Measurements from ENCODE around the gene TMOD2. TPM values are rescaled to one million over a fixed set of nuclear protein-coding genes. Genes with fewer than 3 reads are reported as not detected.

Gene TMOD2
- polyA plus RNA-seq, 3 donors = 5.8 to 12.7 (median 6.2) TPM

DNA sequence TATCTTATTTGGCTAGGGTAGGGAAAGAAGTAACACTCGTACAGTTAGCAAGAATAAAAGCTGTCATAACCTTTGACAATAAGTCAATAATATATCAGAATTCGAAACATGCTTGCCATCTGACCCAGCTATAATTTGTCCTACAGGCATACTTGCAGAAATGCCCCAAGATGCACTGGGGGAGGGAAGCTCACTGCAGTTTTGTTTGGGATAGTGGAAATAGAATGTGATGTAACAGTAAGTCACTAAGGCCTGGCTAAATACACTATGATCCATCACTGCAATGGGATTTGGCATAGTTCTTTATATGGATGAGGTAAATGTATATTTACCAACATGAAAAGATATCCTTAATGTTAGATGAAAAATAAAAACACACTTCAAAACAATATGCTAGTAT is 52.6 kb downstream of the TMOD2 start:
- Histone ChIP-seq H3K4me1 (ENCODE audit: control insufficient read depth in 1 of 2, insufficient read depth in 2 of 2, low read length in 2 of 2) (no peaks in the 10 kb centered on the region), H3K9ac (ENCODE audit: insufficient read depth, low read length, poor library complexity, severe bottlenecking) (no peak overlapping the region), H3K4me2 (replicated peaks; ENCODE audit: extremely low read depth, low read length, poor library complexity, severe bottlenecking) (no peak overlapping the region), H2AFZ (ENCODE audit: insufficient read depth, low read depth, low read length, poor library complexity, severe bottlenecking) (no peak overlapping the region), H3K79me2 (ENCODE audit: insufficient read depth, low read length) (no peaks in the 10 kb centered on the region), H3K36me3 (replicated peaks in 1 of 2; ENCODE audit: control insufficient read depth in 1 of 2, insufficient read depth in 2 of 2, low read length in 2 of 2) (peaks cover 60 to 93% of the 10 kb centered on the region in 2 donors), H4K20me1 (ENCODE audit: insufficient read depth, low read length) (no peaks in the 10 kb centered on the region), H3K27me3 (ENCODE audit: control insufficient read depth in 2 of 2, insufficient read depth in 2 of 2, low read length in 2 of 2) (no peaks in the 10 kb centered on the region), H3K9me3 (replicated peaks in 1 of 2; ENCODE audit: control insufficient read depth in 1 of 2, insufficient read depth in 1 of 2, low read length in 2 of 2) (no peaks in the 10 kb centered on the region), H3K27ac (ENCODE audit: low read depth in 1 of 2, low read length in 2 of 2) (no peak overlapping the region), H3K4me3 (replicated peaks in 1 of 3; ENCODE audit: low read depth in 2 of 3, low read length in 3 of 3) (no peak overlapping the region)
- no peak for DNase-seq
- Mint-ChIP-seq H3K27me3 (ENCODE audit: low read depth in 3 of 3) (no peaks in the 10 kb centered on the region), H3K9me3 (no peaks in the 10 kb centered on the region), H3K27ac (no peak overlapping the region), H3K4me1 (no peaks in the 10 kb centered on the region), H3K4me3 (no peak overlapping the region), H3K36me3 (peaks cover 71 to 81% of the 10 kb centered on the region in 2 donors)
- no CpG with 5 or more reads among the region's 2 CpGs for WGBS (ENCODE audit: insufficient coverage)
- TF ChIP-seq, protein P1, sequence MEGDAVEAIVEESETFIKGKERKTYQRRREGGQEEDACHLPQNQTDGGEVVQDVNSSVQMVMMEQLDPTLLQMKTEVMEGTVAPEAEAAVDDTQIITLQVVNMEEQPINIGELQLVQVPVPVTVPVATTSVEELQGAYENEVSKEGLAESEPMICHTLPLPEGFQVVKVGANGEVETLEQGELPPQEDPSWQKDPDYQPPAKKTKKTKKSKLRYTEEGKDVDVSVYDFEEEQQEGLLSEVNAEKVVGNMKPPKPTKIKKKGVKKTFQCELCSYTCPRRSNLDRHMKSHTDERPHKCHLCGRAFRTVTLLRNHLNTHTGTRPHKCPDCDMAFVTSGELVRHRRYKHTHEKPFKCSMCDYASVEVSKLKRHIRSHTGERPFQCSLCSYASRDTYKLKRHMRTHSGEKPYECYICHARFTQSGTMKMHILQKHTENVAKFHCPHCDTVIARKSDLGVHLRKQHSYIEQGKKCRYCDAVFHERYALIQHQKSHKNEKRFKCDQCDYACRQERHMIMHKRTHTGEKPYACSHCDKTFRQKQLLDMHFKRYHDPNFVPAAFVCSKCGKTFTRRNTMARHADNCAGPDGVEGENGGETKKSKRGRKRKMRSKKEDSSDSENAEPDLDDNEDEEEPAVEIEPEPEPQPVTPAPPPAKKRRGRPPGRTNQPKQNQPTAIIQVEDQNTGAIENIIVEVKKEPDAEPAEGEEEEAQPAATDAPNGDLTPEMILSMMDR (IDR thresholded peaks at IDR 0.05) = no peak
- intact Hi-C loops (cut with micrococcal nuclease) = no loop called here

DNA sequence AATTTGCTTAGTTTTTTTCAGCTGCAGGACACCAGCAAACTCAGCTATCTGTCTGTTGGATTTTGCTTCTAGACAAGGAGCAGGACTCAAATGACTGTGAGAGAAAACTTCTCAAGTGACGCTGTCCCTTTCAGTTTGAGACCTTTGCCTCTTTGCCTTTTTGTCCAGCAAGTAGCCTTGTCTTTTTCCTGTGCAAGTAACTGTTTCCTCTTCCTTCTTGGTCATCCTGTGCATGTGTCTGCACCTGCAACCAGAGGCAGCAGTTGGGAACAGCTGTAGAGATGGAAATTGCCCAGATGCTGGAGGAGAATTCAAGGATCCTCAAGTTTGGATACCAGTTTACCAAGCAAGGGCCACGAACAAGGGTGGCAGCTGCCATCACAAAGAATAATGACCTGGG is 54.7 kb downstream of the TMOD2 start:
- peaks cover 64 to 93% of the 10 kb centered on the region in 2 donors for H3K36me3 ChIP-seq (replicated peaks in 1 of 2; ENCODE audit: control insufficient read depth in 1 of 2, insufficient read depth in 2 of 2, low read length in 2 of 2)
- peaks cover 68 to 77% of the 10 kb centered on the region in 2 donors for H3K36me3 Mint-ChIP-seq
- no peak for DNase-seq
- 100% methylated on average over 2 of the region's 2 CpGs for WGBS (ENCODE audit: insufficient coverage)
- H4K20me1 ChIP-seq (ENCODE audit: insufficient read depth, low read length) = no peaks in the 10 kb centered on the region
- H3K79me2 ChIP-seq (ENCODE audit: insufficient read depth, low read length) = no peaks in the 10 kb centered on the region
- H3K4me1 Mint-ChIP-seq = no peaks in the 10 kb centered on the region
- no peaks in the 10 kb centered on the region for H3K9me3 Mint-ChIP-seq
- no peak overlapping the region for H3K4me3 Mint-ChIP-seq
- intact Hi-C loops (cut with micrococcal nuclease) = no loop called here
- H3K27me3 ChIP-seq (ENCODE audit: control insufficient read depth in 2 of 2, insufficient read depth in 2 of 2, low read length in 2 of 2) = no peaks in the 10 kb centered on the region
- no peak overlapping the region for H3K27ac ChIP-seq (ENCODE audit: low read depth in 1 of 2, low read length in 2 of 2)
- no peaks in the 10 kb centered on the region for H3K9me3 ChIP-seq (replicated peaks in 1 of 2; ENCODE audit: control insufficient read depth in 1 of 2, insufficient read depth in 1 of 2, low read length in 2 of 2)
- no peaks in the 10 kb centered on the region for H3K4me1 ChIP-seq (ENCODE audit: control insufficient read depth in 1 of 2, insufficient read depth in 2 of 2, low read length in 2 of 2)
- no peak overlapping the region for H3K9ac ChIP-seq (ENCODE audit: insufficient read depth, low read length, poor library complexity, severe bottlenecking)
- no peak overlapping the region for H3K4me3 ChIP-seq (replicated peaks in 1 of 3; ENCODE audit: low read depth in 2 of 3, low read length in 3 of 3)
- TF ChIP-seq, protein P1 (IDR thresholded peaks at IDR 0.05) = no peak
- H3K27me3 Mint-ChIP-seq (ENCODE audit: low read depth in 3 of 3) = no peaks in the 10 kb centered on the region
- no peak overlapping the region for H2AFZ ChIP-seq (ENCODE audit: insufficient read depth, low read depth, low read length, poor library complexity, severe bottlenecking)
- H3K27ac Mint-ChIP-seq = peak overlapping the region in 1 of 7 donors; percentile 41
- no peak overlapping the region for H3K4me2 ChIP-seq (replicated peaks; ENCODE audit: extremely low read depth, low read length, poor library complexity, severe bottlenecking)

All from CD14-positive monocyte (primary cell).